HK-2 (cell line): ENCODE results near the gene INPP5A.

Experiments used
- DNase-seq: peaks from one replicate; pipeline ENCODE4 v3.0.0-alpha.2; 2018; ENCODE audit not compliant: unreplicated experiment

INPP5A gene

GRCh38 chr10:132742167-132742836, 204.7 kb downstream of the INPP5A start:
- no peak for DNase-seq

- DNase-seq: no peak
Observed at GRCh38 chr10:132742837-132743194, 205.2 kb downstream of the INPP5A start.

- DNase-seq: peak; percentile 37
Observed at GRCh38 chr10:132743196-132743924, 205.8 kb downstream of the INPP5A start.

- peak; percentile 16 for DNase-seq
Observed at GRCh38 chr10:132743925-132744490, 206.4 kb downstream of the INPP5A start.

GRCh38 chr10:132744839-132745238, 207.3 kb downstream of the INPP5A start:
- no peak for DNase-seq

- DNase-seq: no peak
Observed at GRCh38 chr10:132745511-132745910, 207.9 kb downstream of the INPP5A start.

GRCh38 chr10:132745971-132746370, 208.4 kb downstream of the INPP5A start:
- no peak for DNase-seq

- no peak for DNase-seq
Observed at GRCh38 chr10:132746386-132746785, 208.8 kb downstream of the INPP5A start.

- DNase-seq: no peak
Observed at GRCh38 chr10:132746801-132747625, 209.4 kb downstream of the INPP5A start.

GRCh38 chr10:132748135-132748534, 210.5 kb downstream of the INPP5A start:
- DNase-seq: no peak

GRCh38 chr10:132748545-132749370, 211.2 kb downstream of the INPP5A start:
- no peak for DNase-seq

GRCh38 chr10:132749371-132749795, 211.8 kb downstream of the INPP5A start:
- DNase-seq: no peak

GRCh38 chr10:132750936-132751335, 213.3 kb downstream of the INPP5A start:
- DNase-seq: no peak

GRCh38 chr10:132752378-132752777, 214.8 kb downstream of the INPP5A start:
- no peak for DNase-seq

GRCh38 chr10:132752961-132753360, 215.4 kb downstream of the INPP5A start:
- DNase-seq: no peak

- no peak for DNase-seq
Observed at GRCh38 chr10:132753596-132753995, 216.0 kb downstream of the INPP5A start.

- DNase-seq: no peak
Observed at GRCh38 chr10:132754071-132754470, 216.5 kb downstream of the INPP5A start.

GRCh38 chr10:132755166-132755711, 217.7 kb downstream of the INPP5A start:
- no peak for DNase-seq

GRCh38 chr10:132756591-132756990, 219.0 kb downstream of the INPP5A start:
- no peak for DNase-seq

- DNase-seq: no peak
Observed at GRCh38 chr10:132757171-132757570, 219.6 kb downstream of the INPP5A start.

- no peak for DNase-seq
Observed at GRCh38 chr10:132758865-132759264, 221.3 kb downstream of the INPP5A start.
